GM10266 (cell line): ENCODE data around the gene CLEC16A.

Experiments
- DNase-seq: peaks from one replicate; pipeline ENCODE4 v3.0.0; 2012; ENCODE audit errors: extremely low spot score
- CTCF ChIP-seq: IDR thresholded peaks from 2 replicates; pipeline ENCODE4 v1.5.1; 2012; ENCODE audit warnings: mild to moderate bottlenecking, low read depth; ENCODE audit not compliant: control insufficient read depth, insufficient read depth; ENCODE audit errors: missing control alignments

Gene CLEC16A

GRCh38 chr16:11134722-11135463 lies 190.5 kb downstream of the CLEC16A start:
- DNase-seq, result no peak
- TF ChIP-seq CTCF, result no peak

- no peak for DNase-seq
- no peak for TF ChIP-seq CTCF
Observed at GRCh38 chr16:11135464-11135973, 191.2 kb downstream of the CLEC16A start.

- DNase-seq, result no peak
- TF ChIP-seq CTCF, result no peak
Observed at GRCh38 chr16:11136600-11136999, 192.2 kb downstream of the CLEC16A start.

- DNase-seq, result no peak
- TF ChIP-seq CTCF, result no peak
Observed at GRCh38 chr16:11138022-11138768, 193.8 kb downstream of the CLEC16A start.

GRCh38 chr16:11138769-11139325 lies 194.5 kb downstream of the CLEC16A start:
- no peak for DNase-seq
- no peak for TF ChIP-seq CTCF

GRCh38 chr16:11139326-11140097 lies 195.1 kb downstream of the CLEC16A start:
- no peak for DNase-seq
- no peak for TF ChIP-seq CTCF

GRCh38 chr16:11140098-11140375 lies 195.7 kb downstream of the CLEC16A start:
- no peak for DNase-seq
- TF ChIP-seq CTCF, result no peak
